ENCODE data around the gene CDK5RAP1.

- TF ChIP-seq CTCF (IDR thresholded peaks at IDR 0.05) = no peak
- TF ChIP-seq POLR2A (IDR thresholded peaks at IDR 0.05; ENCODE audit: low read depth) = no peak
- no peak for TF ChIP-seq POLR2AphosphoS5 (IDR thresholded peaks at IDR 0.05)
- no peak for TF ChIP-seq EP300 (IDR thresholded peaks at IDR 0.05)
These were observed 28.3 kb downstream of the CDK5RAP1 start for GRCh38 chr20:33372993-33373441.

Data from esophagus muscularis mucosa (tissue), 4 donors.